CD8-positive, alpha-beta memory T cell (primary cell): ENCODE results near the gene TRAFD1. TPM values are rescaled to one million over a fixed set of nuclear protein-coding genes. Genes with fewer than 3 reads are reported as not detected.
"Not testable (repeated sequence)": the region's sequence is repeated elsewhere in the genome, so short reads cannot be mapped to it uniquely, and the experiment has no call there.

ENCODE experiments used
- CTCF ChIA-PET: fragments of 350-600 bp; sonication (Branson Sonifier 250); formaldehyde crosslinking; loops from one replicate; lab custom pipeline; 2021; ENCODE audit warnings: antibody characterized with exemption; lab: Charles Lee
- POLR2A ChIA-PET: fragments of 350-600 bp; sonication (Branson Sonifier 250); formaldehyde crosslinking; loops from one replicate; lab custom pipeline; 2021; ENCODE audit warnings: antibody characterized with exemption; lab: Charles Lee
- DNase-seq, 5 donors: peaks; one replicate each; pipeline versions ENCODE4 v3.0.0 to v3.0.0-alpha.2; 2020 to 2022; ENCODE audit warnings: mixed read lengths in 1 of 5
- H3K27ac ChIP-seq: one replicate; pipeline ENCODE4 v1.7.0; 2013; ENCODE audit warnings: low read depth, mild to moderate bottlenecking, low read length, moderate library complexity
- H3K27me3 ChIP-seq: 2 replicates; pipeline ENCODE4 v1.7.0; 2013; ENCODE audit warnings: low read length, mild to moderate bottlenecking; ENCODE audit not compliant: insufficient read depth, poor library complexity, severe bottlenecking
- H3K36me3 ChIP-seq: 2 replicates; pipeline ENCODE4 v1.7.0; 2013; ENCODE audit warnings: mild to moderate bottlenecking, low read length, moderate library complexity; ENCODE audit not compliant: insufficient read depth
- H3K4me1 ChIP-seq: 2 replicates; pipeline ENCODE4 v1.7.0; 2013; ENCODE audit warnings: mild to moderate bottlenecking, low read length, moderate library complexity; ENCODE audit not compliant: insufficient read depth
- H3K4me3 ChIP-seq: 2 replicates; pipeline ENCODE4 v1.7.0; 2013; ENCODE audit warnings: mild to moderate bottlenecking, low read length
- H3K9me3 ChIP-seq: 2 replicates; pipeline ENCODE4 v1.7.0; 2013; ENCODE audit warnings: mild to moderate bottlenecking, low read length
- H3K27ac Mint-ChIP-seq, 8 donors: one replicate each; pipeline ENCODE4 v1.8.0; 2020 to 2021; ENCODE audit warnings: mixed read lengths in 8 of 8, mild to moderate bottlenecking in 6 of 8, inconsistent platforms in 3 of 8, moderate library complexity in 3 of 8
- H3K27me3 Mint-ChIP-seq, 2 donors: one replicate each; pipeline ENCODE4 v1.8.0; 2020 to 2021; ENCODE audit warnings: mixed read lengths in 2 of 2, mild to moderate bottlenecking in 1 of 2, moderate library complexity in 1 of 2
- H3K36me3 Mint-ChIP-seq, 3 donors: one replicate each; pipeline ENCODE4 v1.8.0; 2020 to 2021; ENCODE audit warnings: mixed read lengths in 3 of 3, inconsistent platforms in 1 of 3, mild to moderate bottlenecking in 1 of 3
- H3K4me1 Mint-ChIP-seq, 3 donors: one replicate each; pipeline ENCODE4 v1.8.0; 2020 to 2021; ENCODE audit warnings: mixed read lengths in 3 of 3, inconsistent platforms in 1 of 3, mild to moderate bottlenecking in 1 of 3
- H3K4me3 Mint-ChIP-seq, 7 donors: one replicate each; pipeline ENCODE4 v1.8.0; 2020 to 2021; ENCODE audit warnings: mixed read lengths in 7 of 7, mild to moderate bottlenecking in 6 of 7, moderate library complexity in 4 of 7, inconsistent platforms in 2 of 7
- H3K9me3 Mint-ChIP-seq, 5 donors: one replicate each; pipeline ENCODE4 v1.8.0; 2020 to 2022; ENCODE audit warnings: mixed read lengths in 5 of 5, mild to moderate bottlenecking in 3 of 5, moderate library complexity in 2 of 5, inconsistent platforms in 1 of 5
- polyA plus RNA-seq: library from polyadenylated mRNA; unstranded; fragments of 300-500 nt; fragmentation: Illumina TruSeq; gene quantifications from one replicate; pipeline ENCODE4 v1.2.3, GENCODE V29; 2021
- total RNA-seq, 2 experiments: library from RNA; stranded (reverse); gene quantifications; one replicate each; pipeline ENCODE4 v1.2.3, GENCODE V29; 2021

Gene TRAFD1
- total and polyA plus RNA-seq, 3 experiments from 2014 or later = 34.5 to 55.6 (median 34.5) TPM

- Histone ChIP-seq H3K4me1 (no peaks in the 10 kb centered on the region), H3K27ac (no peak overlapping the region), H3K4me3 (no peak overlapping the region), H3K27me3 (no peaks in the 10 kb centered on the region), H3K9me3 (no peaks in the 10 kb centered on the region), H3K36me3 (peaks cover 38% of the 10 kb centered on the region)
- H3K27me3 Mint-ChIP-seq = no peaks in the 10 kb centered on the region
- no peak for DNase-seq
- peaks cover 41 to 87% (median 47%) of the 10 kb centered on the region in 3 donors for H3K36me3 Mint-ChIP-seq
- H3K4me1 Mint-ChIP-seq = peaks cover 9 to 18% (median 11%) of the 10 kb centered on the region in 3 donors
- peak overlapping the region in 6 of 8 donors; percentile 45 to 93 (median 68) for H3K27ac Mint-ChIP-seq
- ChIA-PET CTCF (interaction anchor here (1.2 kb wide), 1 partner anchor 26 kb away, joined by 5 read pairs; the partner anchor contains the start of gene TRAFD1), POLR2A (interaction anchor here (0.6 to 0.7 kb wide), 2 partner anchors 26 to 98 kb away, joined by 3 to 4 read pairs; no protein-coding TSS in a partner anchor)
- no peak overlapping the region for H3K4me3 Mint-ChIP-seq
- H3K9me3 Mint-ChIP-seq = peaks cover 11 to 23% (median 13%) of the 10 kb centered on the region in 5 donors
Observed at GRCh38 chr12:112151766-112152541, 26.6 kb downstream of the TRAFD1 start.

- H3K27me3 ChIP-seq = no peaks in the 10 kb centered on the region
- Mint-ChIP-seq H3K9me3 (peaks cover 22 to 37% (median 26%) of the 10 kb centered on the region in 5 donors), H3K27ac (peak overlapping the region in 5 of 8 donors; percentile 29 to 88 (median 42)), H3K4me3 (no peak overlapping the region), H3K27me3 (no peaks in the 10 kb centered on the region), H3K36me3 (peaks cover 55 to 92% (median 59%) of the 10 kb centered on the region in 3 donors), H3K4me1 (peaks cover 22 to 32% (median 23%) of the 10 kb centered on the region in 3 donors)
- DNase-seq = no peak
- H3K27ac ChIP-seq = no peak overlapping the region
- POLR2A ChIA-PET = interaction anchor here (0.7 kb wide), 1 partner anchor 96 kb away, joined by 3 read pairs; no protein-coding TSS in a partner anchor
- CTCF ChIA-PET = interaction anchor here (0.7 to 1.5 kb wide), 2 partner anchors 11 to 16 kb away, joined by 3 read pairs; no protein-coding TSS in a partner anchor
- peaks cover 4% of the 10 kb centered on the region for H3K4me1 ChIP-seq
- H3K9me3 ChIP-seq = no peaks in the 10 kb centered on the region
- H3K36me3 ChIP-seq = peaks cover 33% of the 10 kb centered on the region
- no peak overlapping the region for H3K4me3 ChIP-seq
Observed at GRCh38 chr12:112153181-112153892, 28.0 kb downstream of the TRAFD1 start.

- Histone ChIP-seq H3K4me3 (no peak overlapping the region), H3K4me1 (peaks cover 9% of the 10 kb centered on the region), H3K9me3 (no peaks in the 10 kb centered on the region), H3K27me3 (no peaks in the 10 kb centered on the region), H3K36me3 (peaks cover 28% of the 10 kb centered on the region), H3K27ac (no peak overlapping the region)
- Mint-ChIP-seq H3K27ac (peak overlapping the region in 4 of 8 donors; percentile 19 to 88 (median 60)), H3K27me3 (no peaks in the 10 kb centered on the region), H3K36me3 (peaks cover 59 to 92% (median 59%) of the 10 kb centered on the region in 3 donors), H3K9me3 (peaks cover 25 to 42% (median 31%) of the 10 kb centered on the region in 5 donors), H3K4me1 (peaks cover 27 to 37% (median 28%) of the 10 kb centered on the region in 3 donors), H3K4me3 (no peak overlapping the region)
- POLR2A ChIA-PET = no interaction called here
- CTCF ChIA-PET = interaction anchor here (0.7 to 1.5 kb wide), 2 partner anchors 10 to 15 kb away, joined by 3 read pairs; no protein-coding TSS in a partner anchor
- no peak for DNase-seq
Observed at GRCh38 chr12:112153893-112154219, 28.5 kb downstream of the TRAFD1 start.

- H3K27ac Mint-ChIP-seq = peak overlapping the region; percentile 42 to 93 (median 87)
- ChIA-PET CTCF (interaction anchor here (0.9 to 1.7 kb wide), 2 partner anchors 9 to 33 kb away, joined by 3 to 6 read pairs; partner anchors contain the start of gene TRAFD1), POLR2A (interaction anchor here (1.1 kb wide), 1 partner anchor 33 kb away, joined by 4 read pairs; the partner anchor contains the start of gene TRAFD1)
- peak in 4 of 5 donors; percentile 7 to 71 (median 49) for DNase-seq
- H3K36me3 ChIP-seq, H3K9me3 ChIP-seq, H3K27me3 Mint-ChIP-seq, H3K4me3 ChIP-seq, H3K27ac ChIP-seq, H3K27me3 ChIP-seq: not testable (repeated sequence)
- H3K4me1 Mint-ChIP-seq = peaks cover 40 to 63% (median 55%) of the 10 kb centered on the region in 3 donors
- peaks cover 20% of the 10 kb centered on the region for H3K4me1 ChIP-seq
- peaks cover 25 to 51% (median 36%) of the 10 kb centered on the region in 5 donors for H3K9me3 Mint-ChIP-seq
- peak overlapping the region in 6 of 7 donors; percentile 38 to 78 (median 62) for H3K4me3 Mint-ChIP-seq
- H3K36me3 Mint-ChIP-seq = peaks cover 51 to 92% (median 68%) of the 10 kb centered on the region in 3 donors
Observed at GRCh38 chr12:112158461-112159145, 33.2 kb downstream of the TRAFD1 start.

GRCh38 chr12:112159146-112159541 is 33.8 kb downstream of the TRAFD1 start:
- no peak for DNase-seq
- Histone ChIP-seq H3K9me3 (peaks cover 8% of the 10 kb centered on the region), H3K36me3 (peaks cover 2% of the 10 kb centered on the region), H3K4me1 (peaks cover 20% of the 10 kb centered on the region), H3K27ac (no peak overlapping the region), H3K27me3 (no peaks in the 10 kb centered on the region), H3K4me3 (no peak overlapping the region)
- POLR2A ChIA-PET = interaction anchor here (1.1 kb wide), 1 partner anchor 34 kb away, joined by 4 read pairs; the partner anchor contains the start of gene TRAFD1
- Mint-ChIP-seq H3K4me1 (peaks cover 40 to 59% (median 55%) of the 10 kb centered on the region in 3 donors), H3K9me3 (peaks cover 25 to 50% (median 36%) of the 10 kb centered on the region in 5 donors), H3K36me3 (peaks cover 46 to 90% (median 62%) of the 10 kb centered on the region in 3 donors), H3K4me3 (peak overlapping the region in 6 of 7 donors; percentile 38 to 78 (median 62)), H3K27ac (peak overlapping the region; percentile 42 to 93 (median 87)), H3K27me3 (no peaks in the 10 kb centered on the region)
- CTCF ChIA-PET = interaction anchor here (0.9 to 1.7 kb wide), 2 partner anchors 9 to 33 kb away, joined by 3 to 6 read pairs; partner anchors contain the start of gene TRAFD1

- Mint-ChIP-seq H3K4me1 (peaks cover 40 to 55% (median 55%) of the 10 kb centered on the region in 3 donors), H3K9me3 (peaks cover 23 to 44% (median 31%) of the 10 kb centered on the region in 5 donors), H3K4me3 (no peak overlapping the region), H3K27ac (peak overlapping the region in 5 of 8 donors; percentile 27 to 70 (median 63)), H3K36me3 (peaks cover 38 to 78% (median 53%) of the 10 kb centered on the region in 3 donors), H3K27me3 (no peaks in the 10 kb centered on the region)
- Histone ChIP-seq H3K4me3 (no peak overlapping the region), H3K4me1 (peaks cover 20% of the 10 kb centered on the region), H3K36me3 (no peaks in the 10 kb centered on the region), H3K27me3 (no peaks in the 10 kb centered on the region), H3K9me3 (peaks cover 8% of the 10 kb centered on the region), H3K27ac (no peak overlapping the region)
- no peak for DNase-seq
- ChIA-PET CTCF (no interaction called here), POLR2A (interaction anchor here (1.4 kb wide), 1 partner anchor 36 kb away, joined by 3 read pairs; no protein-coding TSS in a partner anchor)
Observed at GRCh38 chr12:112160611-112161010, 35.3 kb downstream of the TRAFD1 start.

- H3K36me3 ChIP-seq = no peaks in the 10 kb centered on the region
- POLR2A ChIA-PET = no interaction called here
- peak overlapping the region in 1 of 7 donors; percentile 11 for H3K4me3 Mint-ChIP-seq
- no peak overlapping the region for H3K27ac ChIP-seq
- no peaks in the 10 kb centered on the region for H3K27me3 Mint-ChIP-seq
- H3K4me1 ChIP-seq = peaks cover 20% of the 10 kb centered on the region
- no peak for DNase-seq
- peak overlapping the region in 3 of 8 donors; percentile 8 to 70 (median 29) for H3K27ac Mint-ChIP-seq
- H3K9me3 ChIP-seq = peaks cover 8% of the 10 kb centered on the region
- H3K4me3 ChIP-seq = no peak overlapping the region
- H3K36me3 Mint-ChIP-seq = peaks cover 31 to 67% (median 42%) of the 10 kb centered on the region in 3 donors
- no peaks in the 10 kb centered on the region for H3K27me3 ChIP-seq
- peaks cover 16 to 32% (median 25%) of the 10 kb centered on the region in 5 donors for H3K9me3 Mint-ChIP-seq
- CTCF ChIA-PET = no interaction called here
- peaks cover 32 to 47% (median 47%) of the 10 kb centered on the region in 3 donors for H3K4me1 Mint-ChIP-seq
Observed at GRCh38 chr12:112161711-112162110, 36.4 kb downstream of the TRAFD1 start.
